ENCODE data around the gene HS1BP3.

The HS1BP3 gene

DNA sequence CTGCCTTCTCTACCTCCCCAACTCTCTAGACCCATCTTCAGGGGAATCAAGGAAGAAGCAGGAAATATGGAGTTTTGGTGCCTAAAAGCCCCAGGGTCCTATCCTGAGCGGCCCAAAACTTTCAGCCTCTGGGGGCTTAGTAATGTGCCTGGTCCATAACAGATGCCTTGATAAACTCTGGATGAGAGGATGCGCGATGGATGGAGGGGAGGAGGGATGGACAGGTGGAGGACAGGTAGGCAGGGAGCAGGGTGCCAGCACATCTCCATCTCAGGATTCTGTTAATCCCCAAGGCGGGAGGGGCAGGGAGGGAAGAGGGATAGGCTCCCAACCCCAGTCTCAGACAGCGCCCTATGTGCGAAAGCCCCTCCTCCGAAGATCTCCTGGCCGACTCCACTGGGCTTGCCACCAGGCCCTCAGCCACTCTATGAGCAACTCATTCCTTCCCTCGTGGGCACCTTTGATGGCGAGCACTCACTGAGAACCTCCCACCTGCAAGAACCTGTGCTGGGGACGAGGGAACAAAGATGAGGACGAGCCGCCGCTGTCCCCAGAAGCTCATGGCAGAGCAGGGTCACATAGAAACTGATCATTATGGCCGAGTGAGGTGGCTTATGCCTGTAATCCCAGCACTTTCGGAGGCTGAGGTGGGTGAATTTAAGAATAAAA is 23.1 kb downstream of the HS1BP3 start:
- no peak for DNase-seq

DNA sequence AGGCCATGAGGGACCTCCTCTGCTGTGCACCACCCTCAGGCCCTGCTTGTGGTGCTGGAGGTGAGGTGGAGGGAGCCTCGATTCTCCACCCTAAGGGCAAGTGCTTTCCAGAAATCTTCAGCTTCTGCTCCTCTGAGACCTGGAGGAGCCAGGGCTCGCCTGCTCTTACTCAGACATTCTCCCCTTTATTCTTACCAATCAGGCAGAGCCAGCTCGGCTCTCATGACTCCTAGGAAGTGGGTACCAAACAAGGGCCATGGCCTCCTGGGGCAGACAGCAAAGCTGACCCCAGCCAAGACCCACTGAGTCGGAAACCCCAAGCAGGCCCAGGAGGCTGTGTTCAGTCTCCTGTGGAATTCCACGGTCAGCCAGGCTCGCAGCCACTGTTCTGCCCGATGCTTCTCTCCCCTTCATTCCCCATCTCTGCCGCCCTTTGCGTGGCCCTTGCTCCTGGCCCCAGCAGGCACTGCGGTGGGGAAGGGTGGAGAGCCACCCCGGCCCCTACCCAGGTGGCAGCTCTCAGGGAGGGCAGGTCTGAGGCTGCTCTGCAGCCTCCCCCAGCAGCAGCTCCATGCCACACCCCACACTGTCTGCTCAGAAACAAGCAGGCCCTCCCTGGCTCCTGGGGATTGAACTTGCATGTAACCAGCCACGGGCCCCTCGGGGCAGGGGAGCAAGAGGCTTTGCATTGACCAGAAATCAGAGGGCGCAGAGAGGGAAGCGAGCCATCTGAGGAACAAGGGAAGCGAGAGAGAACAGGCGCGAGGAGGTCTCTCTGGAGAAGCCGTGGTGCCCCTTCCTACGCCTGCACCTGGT is 24.0 kb downstream of the HS1BP3 start:
- DNase-seq, result no peak

DNA sequence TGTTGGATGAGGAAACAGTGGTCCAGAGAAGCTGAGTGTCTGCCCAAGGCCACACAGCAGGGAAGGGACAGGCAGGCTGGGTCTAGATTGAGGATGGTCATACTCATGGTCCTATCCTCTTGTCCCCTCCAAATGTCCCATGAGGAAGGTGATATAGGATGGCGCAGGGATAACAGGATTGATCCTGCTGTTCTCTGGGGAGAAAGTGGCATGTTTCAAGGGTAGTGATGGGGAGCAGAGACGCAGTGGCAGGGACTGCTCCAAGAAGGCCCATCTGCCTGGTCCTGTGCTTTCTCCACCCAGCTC is 24.6 kb downstream of the HS1BP3 start:
- no peak for DNase-seq

DNA sequence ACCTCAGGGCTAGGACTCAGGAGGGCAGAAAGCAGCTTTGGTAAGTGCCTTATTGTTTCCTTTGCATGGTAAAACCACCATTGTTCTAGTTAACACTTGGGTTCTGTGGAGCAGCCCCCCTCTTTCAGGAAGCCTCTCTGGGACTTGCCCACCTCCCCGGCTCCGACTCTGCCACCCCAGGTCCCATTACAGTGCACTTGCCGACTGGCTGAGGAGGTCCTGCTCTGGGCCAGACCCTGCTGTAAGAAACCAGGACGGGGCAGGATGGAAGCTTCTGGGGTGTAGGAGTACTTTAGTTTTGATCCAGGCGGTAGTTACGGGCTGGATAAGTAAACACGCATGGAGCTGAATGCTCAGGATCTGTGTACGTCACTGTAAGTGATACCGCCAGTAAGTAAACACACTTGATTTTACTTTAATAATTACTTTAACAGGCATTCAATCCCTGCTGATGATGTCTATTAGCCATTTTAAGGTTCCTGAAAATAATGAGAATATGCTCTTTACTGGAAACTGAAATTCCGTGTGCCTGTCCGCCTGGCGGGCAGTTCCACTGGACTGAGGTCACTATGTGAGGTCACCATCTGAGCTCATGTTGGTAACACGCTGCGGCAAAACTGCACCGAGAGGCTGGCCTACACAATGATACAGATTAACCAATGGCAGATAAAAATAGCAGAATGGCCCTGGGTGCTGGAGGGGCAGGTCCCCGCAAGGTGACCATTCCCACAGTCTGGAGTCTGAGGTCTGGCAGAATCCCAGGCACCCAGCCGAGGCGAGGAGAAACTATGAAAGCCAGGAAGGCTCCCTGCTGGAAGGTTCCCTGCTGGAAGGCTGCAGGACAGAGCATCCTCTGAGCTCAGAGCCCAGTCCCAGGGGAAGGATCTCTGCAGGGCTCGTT is 25.2 kb downstream of the HS1BP3 start:
- DNase-seq, result no peak

DNA sequence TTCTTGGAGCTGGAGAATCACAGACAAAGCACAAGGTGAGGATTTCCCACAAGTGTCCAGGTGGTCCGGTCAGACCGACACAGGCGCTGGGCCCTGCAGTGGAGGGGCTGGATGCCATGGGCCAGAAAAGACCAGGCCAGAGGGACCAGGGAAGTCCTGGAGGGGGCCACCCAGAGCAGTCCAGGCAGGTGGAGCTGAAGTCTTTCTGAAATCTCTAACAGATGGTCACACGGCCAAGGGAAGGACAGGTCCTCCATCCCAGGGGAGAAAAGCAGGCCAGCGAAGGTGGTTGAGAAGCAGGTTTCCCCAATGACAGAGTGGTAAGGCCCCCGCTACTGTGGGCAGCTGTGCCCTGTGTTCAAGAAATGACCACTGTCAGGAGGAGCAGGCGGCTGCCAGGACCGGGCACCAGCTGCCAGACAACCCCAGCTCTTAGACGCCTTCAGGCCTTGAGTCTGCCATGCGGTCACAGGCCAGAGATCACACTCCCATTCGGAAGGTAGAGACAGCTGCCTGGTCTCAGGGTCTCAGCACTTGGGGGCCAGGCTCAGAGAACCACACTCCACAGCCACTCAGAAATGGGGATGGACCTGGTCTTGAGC is 25.9 kb downstream of the HS1BP3 start:
- no peak for DNase-seq

DNA sequence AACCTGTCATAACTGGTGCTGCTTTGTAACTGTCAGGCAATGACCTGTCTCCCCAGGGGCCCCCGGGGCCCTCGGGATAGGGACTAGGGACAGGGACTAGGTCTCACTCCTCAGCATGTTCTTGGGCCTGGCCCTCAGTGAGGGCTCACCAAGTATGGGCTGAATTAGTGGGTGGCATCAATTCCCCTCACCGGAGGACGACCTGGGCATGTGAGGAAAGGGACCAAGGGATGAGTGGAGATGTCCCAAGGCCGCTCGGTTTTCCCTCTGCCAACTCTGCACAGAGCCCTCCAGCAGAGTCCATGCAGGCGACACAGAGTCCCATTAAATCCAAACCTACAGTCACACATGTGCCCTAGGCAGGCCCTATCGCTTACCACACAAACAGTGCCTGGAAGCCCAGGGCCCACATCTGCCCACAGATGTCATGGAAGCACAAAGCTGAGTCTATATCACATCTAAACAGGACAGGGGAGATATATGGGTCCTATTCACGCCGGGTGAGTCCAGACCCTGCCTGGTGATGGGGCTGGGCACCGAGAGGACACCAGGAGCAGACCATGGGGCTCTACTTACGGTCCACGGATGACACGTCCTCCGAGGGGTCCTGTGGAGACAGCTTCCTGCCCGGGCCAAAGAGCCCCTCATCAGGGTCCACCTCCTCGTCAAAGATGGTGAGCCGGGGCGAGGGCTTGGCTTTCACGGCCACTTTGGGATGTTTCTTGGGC is 26.6 kb downstream of the HS1BP3 start:
- no peak for DNase-seq

DNA sequence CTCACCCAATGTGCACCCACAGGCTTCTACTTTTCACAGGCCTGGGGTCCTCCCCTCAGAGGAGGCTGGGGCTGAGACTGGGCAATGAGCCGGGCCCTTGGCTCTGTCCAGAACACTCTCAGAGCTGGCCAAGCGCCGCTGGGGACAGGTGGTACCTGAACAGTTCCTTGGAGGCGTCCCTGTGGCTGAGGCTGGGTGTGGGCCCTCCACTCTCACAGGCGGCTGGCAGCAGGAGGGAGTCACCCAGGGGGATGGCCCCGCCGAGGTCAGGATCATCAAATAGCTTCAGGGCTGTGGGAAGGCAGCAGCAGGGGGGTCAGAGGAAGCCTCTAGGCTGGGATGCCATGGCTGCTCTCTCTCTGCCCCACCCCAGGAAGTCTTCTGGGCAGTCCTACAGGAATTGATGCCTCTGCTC is 27.1 kb downstream of the HS1BP3 start:
- DNase-seq, result no peak

DNA sequence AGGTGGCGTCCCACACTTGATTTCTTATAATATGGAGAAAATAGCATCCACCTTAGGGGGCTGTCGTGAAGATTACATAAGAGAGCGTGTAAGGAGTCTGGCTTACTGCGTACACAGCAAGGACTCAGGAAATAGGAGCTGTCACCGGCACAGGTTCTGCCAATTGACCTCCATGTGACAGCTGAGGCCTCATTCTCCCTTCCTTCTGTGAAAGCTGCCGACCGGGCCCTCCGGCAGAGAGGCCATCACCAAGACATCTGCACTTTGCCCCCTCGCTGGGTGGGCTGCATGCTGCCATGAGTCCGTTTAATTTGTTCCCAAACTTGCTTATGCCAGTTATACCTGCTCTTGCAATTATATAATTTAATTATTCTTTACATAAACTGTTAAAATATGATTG is 27.7 kb downstream of the HS1BP3 start:
- no peak for DNase-seq

DNA sequence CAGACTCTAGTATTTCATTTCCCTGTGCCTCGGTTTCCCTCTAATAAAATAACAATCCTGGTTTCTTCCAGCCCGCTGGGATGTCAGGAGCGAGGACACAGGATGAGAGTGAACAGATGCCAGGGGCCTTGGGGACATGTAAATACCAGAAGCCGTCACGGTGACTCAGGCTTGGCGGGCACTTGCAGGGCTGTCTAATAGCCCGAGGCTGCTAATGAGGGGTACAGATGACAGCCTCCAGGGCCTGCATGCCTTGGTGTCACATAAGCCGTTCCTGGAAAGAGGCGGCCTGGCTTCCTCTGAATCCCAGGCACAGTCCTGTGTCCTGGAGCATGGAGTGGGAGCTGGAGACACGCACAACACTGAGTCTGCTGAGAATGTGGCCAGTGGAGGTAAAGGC is 28.2 kb downstream of the HS1BP3 start:
- DNase-seq, result no peak

DNA sequence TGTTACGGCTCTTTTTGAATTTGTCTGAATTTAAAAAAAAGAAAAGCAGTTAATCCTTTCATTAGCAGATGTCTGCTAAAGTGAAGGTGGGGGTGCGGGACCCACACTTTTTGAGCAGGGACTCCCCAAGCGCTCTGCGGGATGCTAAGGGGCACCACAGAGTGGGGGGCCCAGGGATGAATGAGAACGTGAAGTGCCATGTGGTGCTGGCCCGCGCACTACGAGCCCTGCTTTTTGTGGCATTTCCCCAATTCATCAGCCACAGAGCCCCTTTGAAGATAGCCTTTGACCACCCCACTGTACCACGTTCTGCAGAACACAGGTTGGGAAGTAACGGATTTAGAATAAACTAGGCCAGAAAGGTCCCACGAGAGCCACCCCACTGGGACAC is 28.6 kb downstream of the HS1BP3 start:
- DNase-seq, result no peak

DNA sequence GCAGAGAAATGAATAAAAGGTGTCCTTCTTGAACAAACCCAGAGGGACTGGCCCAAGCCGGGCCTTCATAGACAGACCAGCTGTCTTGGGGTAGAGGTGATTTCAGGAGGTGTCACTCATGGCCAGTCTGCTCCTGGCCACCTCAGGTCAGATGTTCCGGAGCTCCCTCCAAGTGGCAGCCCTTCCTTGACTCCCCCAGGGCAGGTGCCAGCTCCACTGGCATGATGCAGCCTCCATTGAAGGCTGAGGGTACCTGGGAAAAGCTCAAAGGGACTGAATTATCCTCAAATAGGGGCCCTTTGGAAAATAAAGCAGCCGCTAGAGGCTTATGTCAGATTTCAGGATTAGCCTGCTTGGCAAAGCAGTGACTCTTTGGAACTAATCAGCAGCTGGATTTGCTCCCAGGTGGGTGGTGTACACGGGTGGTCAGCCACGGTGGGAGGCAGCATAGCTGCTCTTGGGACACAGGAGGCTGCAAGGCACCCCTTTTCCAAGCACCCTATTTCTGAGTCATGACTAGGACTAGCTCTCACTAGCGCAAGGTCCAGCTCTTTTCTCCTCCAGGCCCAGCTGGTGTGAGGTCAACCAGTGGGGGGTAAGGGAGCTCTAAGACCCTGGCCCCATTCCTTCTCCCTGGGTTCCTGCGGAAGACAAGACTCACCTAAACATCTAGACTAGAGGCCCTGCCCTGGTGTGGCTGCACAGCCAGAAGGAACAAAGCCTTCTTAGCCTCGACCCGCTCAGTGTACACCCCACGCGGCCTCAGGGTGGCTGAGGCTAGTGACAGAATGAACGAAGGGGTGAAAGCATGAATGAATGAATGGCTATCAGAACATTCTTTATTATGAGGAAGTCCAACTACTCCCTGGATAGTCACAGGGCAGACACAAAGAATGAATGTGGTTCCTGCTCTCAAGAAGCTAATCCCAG is 29.3 kb downstream of the HS1BP3 start:
- no peak for DNase-seq

DNA sequence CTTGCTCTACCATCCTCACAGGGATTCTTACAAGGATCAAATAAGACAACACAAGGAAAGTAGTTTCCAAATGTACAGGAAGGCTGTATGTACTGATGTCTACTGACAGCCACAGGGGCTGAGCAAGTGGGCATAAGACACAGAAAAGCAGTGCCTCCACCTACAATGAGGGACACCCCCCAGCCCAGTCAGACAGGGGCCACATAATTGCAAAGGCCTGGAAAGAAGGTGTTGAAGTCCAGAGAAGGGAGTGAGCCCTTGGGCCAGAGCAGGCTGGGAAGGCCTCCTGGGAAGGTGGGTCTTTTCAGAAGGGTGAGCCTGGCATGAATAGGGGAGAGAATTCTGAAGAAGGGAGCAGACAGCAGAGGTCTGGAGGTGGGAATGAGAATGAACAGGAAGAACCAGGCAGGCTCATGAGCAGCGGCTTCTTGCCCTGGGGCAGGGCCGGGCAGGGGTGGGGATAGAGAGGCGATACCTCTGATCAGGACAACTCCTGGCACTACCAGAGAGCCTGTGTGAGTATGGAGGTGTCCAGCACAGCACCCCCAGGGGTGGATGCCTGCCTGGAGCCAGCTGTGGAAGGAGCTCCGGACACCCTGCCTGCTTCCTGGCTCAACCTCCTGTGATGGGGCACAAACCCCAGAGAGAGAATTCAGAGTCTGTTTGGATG is 30.1 kb downstream of the HS1BP3 start:
- no peak for DNase-seq

DNA sequence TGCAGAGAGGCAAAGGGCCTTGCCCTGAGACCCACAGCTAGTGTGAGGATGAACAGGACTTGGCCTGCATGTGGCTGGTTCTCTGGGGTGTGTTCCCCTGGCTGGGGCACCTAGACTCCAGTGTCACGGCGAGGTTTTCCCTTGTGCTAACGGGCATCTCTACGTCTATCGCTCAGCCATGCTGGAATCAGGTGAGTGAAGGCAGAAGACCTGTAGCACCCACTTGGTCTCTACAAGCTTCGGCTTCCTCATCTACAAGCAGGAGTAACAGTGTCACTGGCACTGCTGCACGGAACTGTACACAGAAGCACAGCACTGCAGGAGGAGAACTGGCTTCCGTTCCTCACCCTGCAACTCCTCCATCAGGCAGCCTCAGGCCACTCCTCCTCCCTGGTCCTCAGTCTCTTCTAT is 30.6 kb downstream of the HS1BP3 start:
- no peak for DNase-seq

DNA sequence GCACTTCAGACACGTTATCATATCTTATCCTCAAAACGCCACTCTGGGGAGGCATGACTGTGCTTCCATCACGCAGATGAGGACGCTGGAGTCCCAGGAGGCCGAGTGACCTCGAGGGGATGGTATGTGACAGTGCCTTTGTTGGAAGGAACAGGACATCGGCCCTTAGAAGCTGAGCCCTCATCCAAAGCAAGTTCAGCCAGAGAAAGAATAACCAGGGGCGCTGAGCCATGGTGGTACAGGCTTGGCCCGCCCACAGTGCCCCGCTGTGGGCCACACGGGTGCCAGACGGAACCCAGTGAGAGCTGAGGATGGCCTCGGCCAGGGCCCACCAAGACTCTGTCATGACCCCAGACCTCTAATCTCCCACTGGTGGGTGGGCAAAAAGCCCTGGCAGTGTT is 31.3 kb downstream of the HS1BP3 start:
- no peak for DNase-seq

DNA sequence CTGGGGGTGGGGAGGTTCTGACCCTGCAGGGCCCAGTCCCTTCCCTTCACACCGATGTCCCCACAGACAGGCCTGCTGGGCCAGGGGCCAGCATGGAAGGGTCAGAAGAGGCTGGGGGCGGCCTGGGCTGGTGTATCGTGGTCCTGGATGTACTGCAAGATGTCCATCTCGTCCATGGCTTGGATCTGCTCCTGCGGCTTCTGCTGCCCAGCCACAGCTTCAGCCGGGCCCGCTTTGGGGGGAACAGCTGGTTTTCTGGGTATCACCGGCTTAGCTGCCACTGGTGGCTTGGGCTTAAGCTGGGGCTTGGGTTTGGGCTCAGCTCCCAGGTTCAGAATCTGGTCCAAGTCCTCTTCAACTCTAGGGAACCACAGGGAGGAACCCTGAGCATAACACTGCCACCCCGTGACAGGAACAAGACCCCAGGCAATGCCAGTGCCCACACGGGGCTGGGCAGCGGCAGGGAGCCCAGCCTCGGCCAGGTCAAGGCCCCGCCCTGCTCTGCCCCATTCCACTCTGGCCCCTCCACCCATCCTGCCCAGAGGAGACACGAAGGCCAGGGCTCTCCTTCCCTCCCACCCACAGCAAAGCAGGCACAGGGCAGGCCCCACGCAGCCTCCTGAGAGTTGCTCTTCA is 31.9 kb downstream of the HS1BP3 start:
- DNase-seq, result no peak

DNA sequence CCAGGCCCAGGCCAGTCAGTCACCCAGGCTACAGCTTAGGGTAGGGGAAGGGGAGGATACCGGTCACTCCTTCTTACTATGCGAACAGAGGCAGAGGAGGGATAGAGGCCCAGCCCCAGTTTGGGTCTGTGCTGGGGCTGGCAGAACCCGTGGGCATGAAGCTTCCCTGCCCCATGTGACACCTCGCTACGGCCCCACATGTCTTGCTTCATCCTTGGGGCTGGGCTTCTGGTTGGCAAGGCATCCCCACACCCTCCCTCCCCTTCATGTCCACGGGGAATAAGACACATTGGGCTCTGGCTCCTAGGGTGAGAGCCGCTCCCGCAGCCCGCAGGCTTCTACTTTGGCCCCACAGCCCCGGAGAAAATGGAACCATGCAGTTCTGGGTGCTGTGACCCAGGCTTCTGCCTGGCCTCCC is 32.4 kb downstream of the HS1BP3 start:
- DNase-seq, result no peak

DNA sequence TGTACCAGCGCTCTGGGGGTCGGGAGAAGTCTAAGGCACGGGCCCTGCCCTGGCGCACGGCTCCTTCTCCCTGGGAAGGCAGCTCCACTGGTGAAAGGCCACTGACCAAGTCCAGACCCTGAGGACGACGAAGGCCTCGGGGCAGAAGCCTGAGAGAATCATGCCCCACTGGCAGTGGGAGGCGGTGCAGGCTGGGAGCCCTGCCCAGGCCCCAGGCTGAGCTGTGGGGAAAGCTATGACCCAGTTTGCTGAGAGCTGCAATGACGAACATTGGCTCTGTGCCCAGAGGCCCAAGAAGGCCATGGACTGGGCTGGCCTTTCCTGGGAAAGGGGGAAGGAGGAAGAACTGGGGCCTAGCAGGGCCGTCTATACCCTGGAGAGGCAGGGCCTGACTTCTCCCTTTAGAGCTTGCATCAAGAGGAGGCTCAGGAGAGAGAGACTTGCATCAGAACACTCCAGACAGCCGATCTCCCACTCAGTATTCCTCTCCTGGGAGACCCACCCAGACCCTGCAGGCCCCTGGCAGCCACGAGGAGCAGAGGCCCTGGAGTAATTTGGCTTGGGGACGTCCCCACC is 32.9 kb downstream of the HS1BP3 start:
- DNase-seq, result no peak

DNA sequence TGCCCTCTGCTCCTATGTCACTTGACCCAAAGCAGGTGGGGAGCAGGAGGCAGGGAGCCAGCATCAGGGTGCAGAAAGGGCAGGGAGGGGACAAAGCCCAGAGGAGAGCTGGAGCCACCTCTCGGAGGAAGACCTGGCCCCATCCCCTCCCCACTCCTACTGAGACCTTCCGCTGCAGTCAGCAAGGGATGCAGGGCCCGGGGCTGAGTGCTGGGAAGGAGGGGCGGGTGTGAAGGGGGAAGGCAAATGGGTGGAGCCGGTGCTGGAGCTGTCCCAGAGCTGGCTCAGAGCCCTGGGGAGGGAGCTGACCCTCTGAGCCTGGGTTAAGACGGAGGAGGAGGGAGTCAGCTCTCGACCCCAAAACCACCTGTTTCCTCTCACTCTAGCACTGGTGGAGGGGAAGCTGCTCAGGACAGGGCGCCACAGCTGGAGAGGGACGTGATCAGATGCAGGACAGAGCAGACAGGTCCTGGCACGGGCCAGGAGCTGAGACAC is 33.8 kb downstream of the HS1BP3 start:
- DNase-seq, result no peak

DNA sequence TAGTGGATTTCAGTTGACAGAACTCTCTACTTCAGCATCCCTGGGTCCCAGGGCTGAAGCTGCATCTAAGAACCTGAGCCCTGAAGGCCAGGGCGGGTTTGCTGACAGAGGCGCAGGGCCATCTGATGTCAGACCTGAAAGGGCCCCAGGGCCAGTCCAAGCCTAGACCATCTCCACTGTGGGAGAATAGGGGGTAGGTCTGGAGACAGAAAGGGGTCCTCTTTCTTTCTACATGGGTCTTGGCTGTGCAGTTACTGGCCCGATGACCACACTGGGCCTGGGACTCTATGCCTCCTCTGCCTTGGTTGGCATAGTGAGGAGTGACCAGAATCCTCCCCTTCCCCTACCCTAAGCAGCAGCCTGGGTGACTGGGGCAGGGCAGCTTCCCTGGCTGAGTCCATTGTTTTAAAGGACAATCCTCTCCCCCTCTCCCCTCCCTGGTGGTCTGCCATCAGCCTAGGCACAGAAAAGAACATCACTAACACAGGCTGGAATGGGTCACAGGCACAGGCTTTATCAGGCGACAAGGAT is 34.5 kb downstream of the HS1BP3 start:
- no peak for DNase-seq
